ENCODE measurements around the gene MEIS1.

GRCh38 chr2:66463206-66463755 is 28.4 kb downstream of the MEIS1 start:
- TF ChIP-seq CTCF (IDR thresholded peaks at IDR 0.05) (no peak), POLR2A (IDR thresholded peaks at IDR 0.05) (no peak)

All from testis (tissue), 2 donors.